Endothelial cell of umbilical vein (primary cell): ENCODE measurements around the gene IRF2BPL. TPM values are rescaled to one million over a fixed set of nuclear protein-coding genes. Genes with fewer than 3 reads are reported as not detected.

Source experiments
- BruUV-seq: library from RNA; stranded (reverse); fragments of 400-500 nt; replicated peaks from 2 replicates; lab custom pipeline; 2021; lab: Mats Ljungman, UMichigan
- CTCF ChIA-PET: fragments of 300-600, 350-600 bp; sonication (Branson Sonifier 250); formaldehyde crosslinking; loops from one replicate; lab custom pipeline; 2021; ENCODE audit warnings: antibody characterized with exemption, inconsistent platforms; lab: Charles Lee
- POLR2A ChIA-PET: fragments of 300-600, 350-600 bp; sonication (Branson Sonifier 250); formaldehyde crosslinking; loops from one replicate; lab custom pipeline; 2021; ENCODE audit warnings: antibody characterized with exemption, inconsistent platforms; lab: Charles Lee
- DNase-seq: peaks from one replicate; pipeline ENCODE4 v3.0.0-alpha.2; 2011; ENCODE audit warnings: low read depth, low spot score
- FAIRE-seq: peaks from 2 replicates; lab custom pipeline; 2011; peaks lifted over from hg19 to GRCh38; lab: Jason Lieb, UNC
- H2AFZ ChIP-seq: 2 replicates; pipeline ENCODE4 v1.6.0; 2012; ENCODE audit warnings: low read depth, low read length, control low read depth, inconsistent platforms
- H3K27ac ChIP-seq: 2 replicates; pipeline ENCODE4 v1.5.1; 2011; ENCODE audit warnings: low read depth, mild to moderate bottlenecking, control low read depth, low read length, moderate library complexity; ENCODE audit not compliant: insufficient read depth
- H3K27me3 ChIP-seq, 2 experiments: 2 replicates each; pipeline versions ENCODE4 v1.6.0 to v1.6.1; 2011; ENCODE audit warnings: low read length in 2 of 2, mixed read lengths in 1 of 2; ENCODE audit not compliant: control insufficient read depth in 2 of 2, insufficient read depth in 2 of 2
- H3K36me3 ChIP-seq, 2 experiments: 2 replicates in 1 of 2; 3 replicates in 1 of 2; pipeline ENCODE4 v1.5.1; 2011; ENCODE audit warnings: low read length in 2 of 2, mild to moderate bottlenecking in 1 of 2, moderate library complexity in 1 of 2; ENCODE audit not compliant: control insufficient read depth in 2 of 2, insufficient read depth in 2 of 2; ENCODE audit errors: extremely low read depth in 1 of 2
- H3K4me1 ChIP-seq: 3 replicates; pipeline ENCODE4 v1.5.1; 2011; ENCODE audit warnings: mild to moderate bottlenecking, low read length; ENCODE audit not compliant: control insufficient read depth, insufficient read depth; ENCODE audit errors: extremely low read depth
- H3K4me2 ChIP-seq: 2 replicates; pipeline ENCODE4 v1.6.1; 2011; ENCODE audit warnings: low read length, control low read depth, mixed read lengths; ENCODE audit not compliant: insufficient read depth
- H3K4me3 ChIP-seq, 3 experiments: fragments of 200-600 bp in 1 of 3; sonication (generic), shearing (Covaris generic) in 1 of 3; replicated peaks in 1 of 3; 2 replicates each; pipeline ENCODE4 v1.5.1; 2011 to 2016; ENCODE audit warnings: control low read depth in 3 of 3, low read length in 3 of 3, mild to moderate bottlenecking in 2 of 3, inconsistent platforms in 1 of 3, low read depth in 1 of 3, moderate library complexity in 1 of 3; ENCODE audit not compliant: insufficient read depth in 1 of 3
- H3K79me2 ChIP-seq: 2 replicates; pipeline ENCODE4 v1.6.0; 2012; ENCODE audit warnings: low read length, inconsistent platforms; ENCODE audit not compliant: control insufficient read depth, insufficient read depth
- H3K9ac ChIP-seq: replicated peaks from 2 replicates; pipeline ENCODE3; 2011; ENCODE audit warnings: low read length, control low read depth; ENCODE audit not compliant: insufficient read depth; ENCODE audit errors: extremely low read depth
- H3K9me1 ChIP-seq: replicated peaks from 3 replicates; pipeline ENCODE4 v1.6.0; 2011; ENCODE audit warnings: mild to moderate bottlenecking, low read length; ENCODE audit not compliant: control insufficient read depth, insufficient read depth; ENCODE audit errors: extremely low read depth
- H3K9me3 ChIP-seq: replicated peaks from 2 replicates; pipeline ENCODE4 v1.5.1; 2012; ENCODE audit warnings: low read length, inconsistent platforms; ENCODE audit not compliant: control insufficient read depth, insufficient read depth
- H4K20me1 ChIP-seq: replicated peaks from 2 replicates; pipeline ENCODE3; 2011; ENCODE audit warnings: mild to moderate bottlenecking, low read length; ENCODE audit not compliant: control insufficient read depth, insufficient read depth; ENCODE audit errors: extremely low read depth
- CTCF ChIP-seq, 2 donors: IDR thresholded peaks; 1 replicate in 1 of 2; 2 replicates in 1 of 2; pipeline ENCODE4 v1.5.1; 2011; ENCODE audit warnings: low read length in 2 of 2, mild to moderate bottlenecking in 2 of 2, moderate library complexity in 2 of 2, control low read depth in 1 of 2, inconsistent platforms in 1 of 2, low read depth in 1 of 2; ENCODE audit not compliant: insufficient read depth in 1 of 2; ENCODE audit errors: extremely low read depth in 1 of 2
- EZH2 ChIP-seq: IDR thresholded peaks from 2 replicates; pipeline ENCODE4 v1.6.1; 2012; ENCODE audit warnings: borderline replicate concordance, low read depth, mild to moderate bottlenecking, moderate library complexity, low read length, inconsistent platforms; ENCODE audit not compliant: severe bottlenecking
- FOS ChIP-seq: IDR thresholded peaks from 2 replicates; pipeline ENCODE4 v1.6.1; 2011; ENCODE audit warnings: mild to moderate bottlenecking, low read length, moderate library complexity, borderline replicate concordance; ENCODE audit not compliant: insufficient read depth
- GATA2 ChIP-seq: IDR thresholded peaks from 2 replicates; pipeline ENCODE4 v1.7.0; 2011; ENCODE audit warnings: low read depth, mild to moderate bottlenecking, moderate library complexity, mixed read lengths, low read length; ENCODE audit not compliant: insufficient read length, insufficient read depth
- JUN ChIP-seq: IDR thresholded peaks from 2 replicates; pipeline ENCODE4 v1.6.1; 2011; ENCODE audit warnings: borderline replicate concordance, low read depth; ENCODE audit not compliant: insufficient read length, insufficient read depth
- MAX ChIP-seq: IDR thresholded peaks from 2 replicates; pipeline ENCODE4 v1.6.1; 2011; ENCODE audit not compliant: insufficient read depth, insufficient read length
- MYC ChIP-seq: IDR thresholded peaks from one replicate; pipeline ENCODE4 v1.6.1; 2011; ENCODE audit warnings: mild to moderate bottlenecking, low read depth, low read length
- dilution Hi-C: fragments of 300-500 bp; cut with MboI; formaldehyde crosslinking; loops from one replicate; pipeline ENCODE4 v1.15.0; 2019; ENCODE audit warnings: low sequenced_read_pairs; ENCODE audit not compliant: extremely low pct_ligation_motif_present
- intact Hi-C: fragments of 100-400 bp; cut with micrococcal nuclease; formaldehyde crosslinking; loops from one replicate; pipeline ENCODE4 v1.10.0; 2022
- polyA plus RNA-seq, 4 experiments: library from polyadenylated mRNA; depleted of rRNA in 3 of 4; stranded (reverse) in 3 of 4; unstranded in 1 of 4; fragments of >200 nt; gene quantifications; 2 replicates each; pipeline versions ENCODE4 v1.2.1 to v1.2.3, GENCODE V29; 2011 to 2012; ENCODE audit warnings: missing spikeins in 1 of 4
- total RNA-seq: library from RNA; stranded (reverse); gene quantifications from 2 replicates; pipeline ENCODE4 v1.2.3, GENCODE V29; 2021

IRF2BPL gene
- total and polyA plus RNA-seq, 2 donors (not counting 3 experiments of a cell fraction or from before 2014, with no cell fraction given) = 9.3 to 23.3 TPM

GRCh38 chr14:77044783-77045237 is 16.3 kb upstream of the IRF2BPL start:
- Histone ChIP-seq H3K4me3 (no peak overlapping the region), H3K4me1 (peaks cover 48% of the 10 kb centered on the region), H3K27me3 (no peaks in the 10 kb centered on the region), H3K4me2 (no peak overlapping the region), H3K36me3 (no peaks in the 10 kb centered on the region), H3K9ac (no peak overlapping the region), H3K79me2 (no peaks in the 10 kb centered on the region), H3K27ac (no peak overlapping the region), H3K9me1 (no peaks in the 10 kb centered on the region), H2AFZ (no peak overlapping the region), H4K20me1 (no peaks in the 10 kb centered on the region), H3K9me3 (no peaks in the 10 kb centered on the region)
- dilution Hi-C loops (no loop called here), intact Hi-C loops (no loop called here)
- no TSS peak for BruUV-seq
- TF ChIP-seq MAX (no peak), FOS (no peak), MYC (no peak), JUN (no peak), CTCF (IDR thresholded peaks at IDR 0.05; ENCODE audit: extremely low read depth in 1 of 2, insufficient read depth in 1 of 2, low read depth in 1 of 2, low read length in 2 of 2) (no peak), GATA2 (no peak), EZH2 (no peak)
- POLR2A ChIA-PET = no interaction called here
- DNase-seq (no peak), FAIRE-seq (no peak)
- CTCF ChIA-PET = interaction anchor here (0.9 to 8.8 kb wide), 7 partner anchors 8 to 132 kb away, joined by 3 to 58 read pairs (median 6); partner anchors contain the start of gene IRF2BPL
